ENCODE results near the gene DIP2B.

- TF ChIP-seq, protein P1, sequence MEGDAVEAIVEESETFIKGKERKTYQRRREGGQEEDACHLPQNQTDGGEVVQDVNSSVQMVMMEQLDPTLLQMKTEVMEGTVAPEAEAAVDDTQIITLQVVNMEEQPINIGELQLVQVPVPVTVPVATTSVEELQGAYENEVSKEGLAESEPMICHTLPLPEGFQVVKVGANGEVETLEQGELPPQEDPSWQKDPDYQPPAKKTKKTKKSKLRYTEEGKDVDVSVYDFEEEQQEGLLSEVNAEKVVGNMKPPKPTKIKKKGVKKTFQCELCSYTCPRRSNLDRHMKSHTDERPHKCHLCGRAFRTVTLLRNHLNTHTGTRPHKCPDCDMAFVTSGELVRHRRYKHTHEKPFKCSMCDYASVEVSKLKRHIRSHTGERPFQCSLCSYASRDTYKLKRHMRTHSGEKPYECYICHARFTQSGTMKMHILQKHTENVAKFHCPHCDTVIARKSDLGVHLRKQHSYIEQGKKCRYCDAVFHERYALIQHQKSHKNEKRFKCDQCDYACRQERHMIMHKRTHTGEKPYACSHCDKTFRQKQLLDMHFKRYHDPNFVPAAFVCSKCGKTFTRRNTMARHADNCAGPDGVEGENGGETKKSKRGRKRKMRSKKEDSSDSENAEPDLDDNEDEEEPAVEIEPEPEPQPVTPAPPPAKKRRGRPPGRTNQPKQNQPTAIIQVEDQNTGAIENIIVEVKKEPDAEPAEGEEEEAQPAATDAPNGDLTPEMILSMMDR (conservative IDR thresholded peaks at IDR 0.05): no peak
- no peak for TF ChIP-seq EZH2 (IDR thresholded peaks at IDR 0.05; ENCODE audit: low read depth)
These were observed 93.6 kb downstream of the DIP2B start for GRCh38 chr12:50598321-50598862.

Measured in PC-9 (cell line).